ENCODE results near the gene LAMC3. TPM values are rescaled to one million over a fixed set of nuclear protein-coding genes. Genes with fewer than 3 reads are reported as not detected.

Gene LAMC3
- polyA plus RNA-seq, 1 experiment, result 0.01 TPM

DNA sequence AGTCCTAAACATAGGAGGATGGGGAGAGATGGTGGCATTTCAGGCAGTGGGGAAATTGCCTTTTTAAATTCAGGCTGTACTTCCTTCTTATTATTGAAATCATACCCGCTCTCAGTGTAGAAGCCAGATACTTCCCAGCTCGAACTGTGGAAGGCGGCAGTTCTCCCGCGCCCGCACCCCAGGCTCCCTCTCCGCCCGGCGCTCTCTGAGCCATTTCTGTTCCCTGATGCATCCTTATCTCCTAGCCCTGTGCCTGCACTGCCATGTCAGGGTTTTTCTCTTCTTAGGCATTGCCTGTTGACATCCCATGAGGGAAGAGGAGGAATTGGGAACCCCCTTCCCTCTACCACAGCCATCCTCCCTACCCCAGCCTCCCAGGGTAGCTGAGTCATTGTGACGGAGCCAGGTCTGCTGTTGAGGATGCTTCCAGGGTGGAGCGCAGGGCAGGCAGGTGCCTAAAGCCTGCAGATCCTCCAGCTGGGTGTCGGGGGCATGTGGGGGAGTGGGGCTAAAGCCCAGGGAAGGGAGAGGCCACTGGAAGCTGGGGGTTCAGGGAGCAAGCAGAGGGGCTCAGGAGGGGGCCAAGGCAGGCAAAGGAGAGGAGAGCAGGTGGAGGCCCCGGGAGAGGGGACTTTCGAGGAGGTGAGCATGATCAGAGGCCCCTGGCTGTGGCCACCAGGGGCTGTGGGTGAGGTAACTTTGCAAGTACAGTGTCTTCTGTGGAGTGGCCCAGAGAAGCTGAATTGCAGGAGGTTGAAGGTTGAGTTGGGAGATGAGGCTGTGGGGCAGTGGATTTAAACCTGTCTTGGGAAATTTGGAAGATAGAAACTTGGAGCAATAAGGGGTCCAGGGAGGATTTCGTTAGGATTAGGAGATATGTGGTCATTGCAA is 16.2 kb downstream of the LAMC3 start:
- Histone ChIP-seq H3K27me3 (ENCODE audit: control insufficient read depth, insufficient read depth, low read length) (peaks cover 7% of the 10 kb centered on the region; the same call in 1 of the 2 replicates), H3K36me3 (ENCODE audit: control insufficient read depth, insufficient read depth, low read length) (no peaks in the 10 kb centered on the region), H3K4me3 (ENCODE audit: low read depth, low read length) (no peak overlapping the region)
- ChIA-PET CTCF (interaction anchor here (1.2 to 1.7 kb wide), 2 partner anchors 15 to 21 kb away, joined by 3 to 4 read pairs; no protein-coding TSS in a partner anchor), POLR2A (no interaction called here)
- DNase-seq (ENCODE audit: low read depth), result no peak
- TF ChIP-seq, protein P1, sequence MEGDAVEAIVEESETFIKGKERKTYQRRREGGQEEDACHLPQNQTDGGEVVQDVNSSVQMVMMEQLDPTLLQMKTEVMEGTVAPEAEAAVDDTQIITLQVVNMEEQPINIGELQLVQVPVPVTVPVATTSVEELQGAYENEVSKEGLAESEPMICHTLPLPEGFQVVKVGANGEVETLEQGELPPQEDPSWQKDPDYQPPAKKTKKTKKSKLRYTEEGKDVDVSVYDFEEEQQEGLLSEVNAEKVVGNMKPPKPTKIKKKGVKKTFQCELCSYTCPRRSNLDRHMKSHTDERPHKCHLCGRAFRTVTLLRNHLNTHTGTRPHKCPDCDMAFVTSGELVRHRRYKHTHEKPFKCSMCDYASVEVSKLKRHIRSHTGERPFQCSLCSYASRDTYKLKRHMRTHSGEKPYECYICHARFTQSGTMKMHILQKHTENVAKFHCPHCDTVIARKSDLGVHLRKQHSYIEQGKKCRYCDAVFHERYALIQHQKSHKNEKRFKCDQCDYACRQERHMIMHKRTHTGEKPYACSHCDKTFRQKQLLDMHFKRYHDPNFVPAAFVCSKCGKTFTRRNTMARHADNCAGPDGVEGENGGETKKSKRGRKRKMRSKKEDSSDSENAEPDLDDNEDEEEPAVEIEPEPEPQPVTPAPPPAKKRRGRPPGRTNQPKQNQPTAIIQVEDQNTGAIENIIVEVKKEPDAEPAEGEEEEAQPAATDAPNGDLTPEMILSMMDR (IDR thresholded peaks at IDR 0.05; ENCODE audit: insufficient read depth, low read depth, low read length), result no peak

DNA sequence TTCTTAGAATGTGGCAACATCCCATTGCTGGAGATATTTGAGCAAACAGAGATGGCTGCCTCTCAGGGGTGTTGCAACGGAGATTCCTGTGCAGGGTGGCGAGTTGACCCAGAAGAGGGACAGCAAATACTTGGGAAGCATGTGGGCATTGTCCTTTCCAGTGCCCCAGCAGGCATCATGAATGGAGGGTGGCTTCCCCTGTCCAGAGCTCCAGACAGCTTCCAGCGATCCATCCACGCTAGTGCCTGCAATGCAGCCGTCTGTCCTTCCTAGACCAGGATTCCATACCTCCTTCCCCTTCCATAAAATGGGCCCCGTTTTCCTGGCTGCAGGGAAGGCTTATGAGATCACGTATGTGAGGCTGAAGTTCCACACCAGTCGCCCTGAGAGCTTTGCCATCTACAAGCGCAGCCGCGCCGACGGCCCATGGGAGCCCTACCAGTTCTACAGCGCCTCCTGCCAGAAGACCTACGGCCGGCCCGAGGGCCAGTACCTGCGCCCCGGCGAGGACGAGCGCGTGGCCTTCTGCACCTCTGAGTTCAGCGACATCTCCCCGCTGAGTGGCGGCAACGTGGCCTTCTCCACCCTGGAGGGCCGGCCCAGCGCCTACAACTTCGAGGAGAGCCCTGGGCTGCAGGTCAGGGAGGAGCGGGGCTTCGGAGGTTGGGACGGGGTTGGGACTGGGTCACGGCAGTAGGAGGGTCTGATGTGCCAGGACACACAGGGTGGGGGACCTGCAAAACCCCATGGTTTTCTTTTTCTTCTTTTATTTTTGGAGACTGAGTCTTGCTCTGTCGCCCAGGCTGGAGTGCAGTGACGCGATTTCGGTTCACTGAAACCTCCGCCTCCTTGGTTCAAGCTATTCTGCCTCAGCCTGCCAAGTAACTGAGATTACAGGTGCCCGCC is 17.2 kb downstream of the LAMC3 start:
- no peak for DNase-seq (ENCODE audit: low read depth)
- no peak overlapping the region for H3K4me3 ChIP-seq (ENCODE audit: low read depth, low read length)
- TF ChIP-seq, protein P1 (IDR thresholded peaks at IDR 0.05; ENCODE audit: insufficient read depth, low read depth, low read length), result no peak
- ChIA-PET POLR2A (no interaction called here), CTCF (interaction anchor here (1.2 kb wide), 1 partner anchor 20 kb away, joined by 3 read pairs; no protein-coding TSS in a partner anchor)
- H3K27me3 ChIP-seq (ENCODE audit: control insufficient read depth, insufficient read depth, low read length), result peaks cover 9% of the 10 kb centered on the region; the same call in 1 of the 2 replicates
- no peaks in the 10 kb centered on the region for H3K36me3 ChIP-seq (ENCODE audit: control insufficient read depth, insufficient read depth, low read length)

DNA sequence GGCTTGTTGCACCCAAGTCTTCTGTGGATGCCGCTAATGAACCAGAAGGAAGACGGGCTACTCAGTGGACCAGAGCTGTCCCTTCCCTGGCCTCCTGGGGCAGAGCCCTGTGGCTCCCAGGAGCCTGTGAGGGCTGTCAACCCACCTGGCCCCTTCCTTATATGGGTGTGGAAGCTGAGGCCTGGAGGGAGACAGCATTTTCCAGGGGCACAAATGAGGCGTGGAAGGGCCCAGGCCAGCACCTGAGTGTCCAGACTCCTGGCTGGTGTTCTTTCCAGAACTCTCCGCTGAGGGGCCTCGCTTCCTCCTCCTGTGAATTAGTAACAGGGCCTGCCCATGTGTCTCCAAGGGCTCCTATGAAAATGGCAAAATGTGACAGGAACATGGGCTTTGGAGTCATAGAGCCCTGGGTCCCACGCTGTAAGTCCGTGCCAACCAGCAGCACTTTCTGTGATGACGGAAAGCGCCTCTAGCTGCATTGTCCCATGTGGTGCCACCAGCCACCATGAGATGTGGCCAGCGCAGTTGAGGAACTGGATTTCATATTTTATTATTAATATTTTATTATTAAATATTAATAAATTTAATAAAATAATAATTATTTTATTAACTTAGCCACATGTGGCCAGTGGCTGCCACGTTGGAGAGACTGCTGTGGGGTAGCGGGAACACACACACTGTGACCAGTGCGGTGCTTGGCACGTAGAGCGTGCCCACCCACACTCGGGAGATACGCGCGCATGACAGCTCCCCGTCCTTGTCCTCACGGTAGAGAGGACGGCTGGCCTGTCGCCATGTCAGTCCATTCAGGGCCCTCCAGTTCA is 18.3 kb downstream of the LAMC3 start:
- DNase-seq (ENCODE audit: low read depth), result no peak
- no peak overlapping the region for H3K4me3 ChIP-seq (ENCODE audit: low read depth, low read length)
- ChIA-PET POLR2A (no interaction called here), CTCF (interaction anchor here (1.4 kb wide), 1 partner anchor 21 kb away, joined by 3 read pairs; no protein-coding TSS in a partner anchor)
- H3K36me3 ChIP-seq (ENCODE audit: control insufficient read depth, insufficient read depth, low read length), result no peaks in the 10 kb centered on the region
- peaks cover 8% of the 10 kb centered on the region for H3K27me3 ChIP-seq (ENCODE audit: control insufficient read depth, insufficient read depth, low read length)
- TF ChIP-seq, protein P1 (IDR thresholded peaks at IDR 0.05; ENCODE audit: insufficient read depth, low read depth, low read length), result no peak

DNA sequence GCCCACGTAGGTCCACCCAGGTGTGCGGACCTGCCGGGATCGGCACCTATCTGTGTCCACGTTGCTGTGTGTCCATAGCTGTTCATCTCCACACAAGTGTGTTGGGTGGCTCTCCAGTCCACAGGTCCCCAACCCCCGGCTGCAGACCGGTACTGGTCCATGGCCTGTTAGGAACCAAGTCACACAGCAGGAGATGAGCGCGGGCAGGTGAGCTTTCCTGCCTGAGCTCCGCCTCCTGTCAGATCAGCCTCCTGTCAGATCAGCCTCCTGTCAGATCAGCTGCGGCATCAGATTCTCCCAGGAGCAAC is 18.9 kb downstream of the LAMC3 start:
- CTCF ChIA-PET, result interaction anchor here (1.4 kb wide), 1 partner anchor 20 kb away, joined by 3 read pairs; no protein-coding TSS in a partner anchor
- TF ChIP-seq, protein P1 (IDR thresholded peaks at IDR 0.05; ENCODE audit: insufficient read depth, low read depth, low read length), result no peak
- no peak overlapping the region for H3K4me3 ChIP-seq (ENCODE audit: low read depth, low read length)
- no peaks in the 10 kb centered on the region for H3K36me3 ChIP-seq (ENCODE audit: control insufficient read depth, insufficient read depth, low read length)
- H3K27me3 ChIP-seq (ENCODE audit: control insufficient read depth, insufficient read depth, low read length), result peaks cover 8% of the 10 kb centered on the region
- POLR2A ChIA-PET, result no interaction called here
- DNase-seq (ENCODE audit: low read depth), result no peak
